Neural progenitor cell (in vitro differentiated cells): ENCODE results near the gene EPHB2. TPM values are rescaled to one million over a fixed set of nuclear protein-coding genes. Genes with fewer than 3 reads are reported as not detected.

Experiments
- DNase-seq: peaks from one replicate; pipeline ENCODE4 v3.0.0-alpha.2; 2016; ENCODE audit warnings: low spot score
- H2AFZ ChIP-seq: fragments of 200-600 bp; sonication (generic); replicated peaks from 2 replicates; pipeline ENCODE4 v1.6.1; 2016; ENCODE audit warnings: antibody characterized with exemption
- H3F3A ChIP-seq: fragments of 200-600 bp; sonication (generic); 2 replicates; pipeline ENCODE4 v1.6.1; 2016; ENCODE audit warnings: antibody characterized with exemption, low read depth
- H3K27ac ChIP-seq: fragments of 200-600 bp; sonication (generic); 2 replicates; pipeline ENCODE4 v1.5.1; 2016; ENCODE audit warnings: mild to moderate bottlenecking
- H3K27me3 ChIP-seq: fragments of 200-600 bp; sonication (generic); 2 replicates; pipeline ENCODE4 v1.6.1; 2016; ENCODE audit warnings: mild to moderate bottlenecking, moderate library complexity
- H3K36me3 ChIP-seq: fragments of 200-600 bp; sonication (generic); 2 replicates; pipeline ENCODE4 v1.5.1; 2016
- H3K4me1 ChIP-seq: fragments of 200-600 bp; sonication (generic); 2 replicates; pipeline ENCODE4 v1.6.1; 2016; ENCODE audit warnings: mixed run types
- H3K4me2 ChIP-seq: fragments of 200-600 bp; sonication (generic); 2 replicates; pipeline ENCODE4 v1.6.1; 2016
- H3K4me3 ChIP-seq: fragments of 200-600 bp; sonication (generic); 2 replicates; pipeline ENCODE4 v1.5.1; 2016
- H3K79me2 ChIP-seq: fragments of 200-600 bp; sonication (generic); 2 replicates; pipeline ENCODE4 v1.6.1; 2016; ENCODE audit warnings: low read depth
- H3K9ac ChIP-seq: fragments of 200-600 bp; sonication (generic); 2 replicates; pipeline ENCODE4 v1.6.1; 2016
- H3K9me3 ChIP-seq: fragments of 200-600 bp; sonication (generic); 2 replicates; pipeline ENCODE4 v1.5.1; 2016; ENCODE audit warnings: low read depth
- H4K20me1 ChIP-seq: fragments of 200-600 bp; sonication (generic); 2 replicates; pipeline ENCODE4 v1.6.1; 2016; ENCODE audit warnings: low read depth
- H3K27ac Mint-ChIP-seq: 3 replicates; pipeline ENCODE4 v1.8.0; 2021; ENCODE audit warnings: mixed read lengths
- H3K27me3 Mint-ChIP-seq: 2 replicates; pipeline ENCODE4 v1.8.0; 2022; ENCODE audit warnings: low read depth, mild to moderate bottlenecking, inconsistent platforms, moderate library complexity, mixed read lengths; ENCODE audit not compliant: insufficient read depth
- H3K36me3 Mint-ChIP-seq: 3 replicates; pipeline ENCODE4 v1.8.0; 2021; ENCODE audit warnings: mixed read lengths
- H3K4me1 Mint-ChIP-seq: 3 replicates; pipeline ENCODE4 v1.8.0; 2021; ENCODE audit warnings: mixed read lengths
- H3K4me3 Mint-ChIP-seq: 3 replicates; pipeline ENCODE4 v1.8.0; 2021; ENCODE audit warnings: mild to moderate bottlenecking, moderate library complexity, mixed read lengths
- H3K9me3 Mint-ChIP-seq: 3 replicates; pipeline ENCODE4 v1.8.0; 2020; ENCODE audit warnings: mixed read lengths
- EZH2 ChIP-seq: fragments of 200-600 bp; sonication (generic); IDR thresholded peaks from 2 replicates; pipeline ENCODE4 v1.6.1; 2017; ENCODE audit warnings: antibody characterized with exemption, mild to moderate bottlenecking, moderate library complexity
- EZH2phosphoT487 ChIP-seq: fragments of 200-600 bp; sonication (generic); IDR thresholded peaks from 2 replicates; pipeline ENCODE4 v1.6.1; 2017; ENCODE audit warnings: antibody characterized with exemption
- total RNA-seq: library from RNA; depleted of rRNA; stranded (reverse); fragments of >200 nt; gene quantifications from 2 replicates; pipeline ENCODE4 v1.2.3, GENCODE V29; 2015; ENCODE audit warnings: low replicate concordance
- TF ChIP-seq, protein P1 (sequence below): fragments of 200-600 bp; sonication (generic); IDR thresholded peaks from 2 replicates; pipeline ENCODE4 v1.5.1; 2017; ENCODE audit warnings: antibody characterized with exemption, mild to moderate bottlenecking

Gene EPHB2
- total RNA-seq, 1 donor from 2014 or later, result 38.3 TPM

DNA sequence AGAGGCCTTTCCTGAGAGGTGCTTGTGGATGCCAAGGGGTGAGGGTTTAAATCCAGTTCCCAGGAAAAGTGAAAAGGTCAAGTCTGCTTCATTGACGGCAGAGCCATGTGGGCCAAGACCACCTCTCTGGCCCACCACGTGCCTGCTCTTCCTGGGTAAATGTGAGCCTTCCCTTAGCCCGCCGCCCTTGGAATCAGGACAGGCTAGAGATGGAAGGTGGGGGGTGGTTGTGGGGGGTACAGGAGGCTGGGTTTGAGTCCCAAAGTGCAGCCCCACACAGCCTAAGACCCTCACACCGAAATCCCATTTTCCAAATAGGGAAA, 104.4 kb downstream of the EPHB2 start:
- peaks cover 14% of the 10 kb centered on the region for H3K4me1 ChIP-seq
- no peak overlapping the region for H3K27ac ChIP-seq
- Mint-ChIP-seq H3K36me3 (no peaks in the 10 kb centered on the region), H3K27ac (no peak overlapping the region), H3K9me3 (no peaks in the 10 kb centered on the region), H3K4me1 (peaks cover 17% of the 10 kb centered on the region), H3K4me3 (no peak overlapping the region), H3K27me3 (peaks cover 8% of the 10 kb centered on the region)
- H3K79me2 ChIP-seq, result peaks cover 4% of the 10 kb centered on the region
- no peak overlapping the region for H3K4me2 ChIP-seq
- H3K9ac ChIP-seq, result no peak overlapping the region
- DNase-seq, result no peak
- H2AFZ ChIP-seq, result no peak overlapping the region
- H3K27me3 ChIP-seq, result no peaks in the 10 kb centered on the region
- H3K9me3 ChIP-seq, result no peaks in the 10 kb centered on the region
- no peaks in the 10 kb centered on the region for H3K36me3 ChIP-seq
- TF ChIP-seq EZH2phosphoT487 (no peak), EZH2 (no peak)
- TF ChIP-seq, protein P1, sequence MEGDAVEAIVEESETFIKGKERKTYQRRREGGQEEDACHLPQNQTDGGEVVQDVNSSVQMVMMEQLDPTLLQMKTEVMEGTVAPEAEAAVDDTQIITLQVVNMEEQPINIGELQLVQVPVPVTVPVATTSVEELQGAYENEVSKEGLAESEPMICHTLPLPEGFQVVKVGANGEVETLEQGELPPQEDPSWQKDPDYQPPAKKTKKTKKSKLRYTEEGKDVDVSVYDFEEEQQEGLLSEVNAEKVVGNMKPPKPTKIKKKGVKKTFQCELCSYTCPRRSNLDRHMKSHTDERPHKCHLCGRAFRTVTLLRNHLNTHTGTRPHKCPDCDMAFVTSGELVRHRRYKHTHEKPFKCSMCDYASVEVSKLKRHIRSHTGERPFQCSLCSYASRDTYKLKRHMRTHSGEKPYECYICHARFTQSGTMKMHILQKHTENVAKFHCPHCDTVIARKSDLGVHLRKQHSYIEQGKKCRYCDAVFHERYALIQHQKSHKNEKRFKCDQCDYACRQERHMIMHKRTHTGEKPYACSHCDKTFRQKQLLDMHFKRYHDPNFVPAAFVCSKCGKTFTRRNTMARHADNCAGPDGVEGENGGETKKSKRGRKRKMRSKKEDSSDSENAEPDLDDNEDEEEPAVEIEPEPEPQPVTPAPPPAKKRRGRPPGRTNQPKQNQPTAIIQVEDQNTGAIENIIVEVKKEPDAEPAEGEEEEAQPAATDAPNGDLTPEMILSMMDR, result no peak
- H3K4me3 ChIP-seq, result no peak overlapping the region
- H3F3A ChIP-seq, result peaks cover 7% of the 10 kb centered on the region
- H4K20me1 ChIP-seq, result peaks cover 3% of the 10 kb centered on the region

DNA sequence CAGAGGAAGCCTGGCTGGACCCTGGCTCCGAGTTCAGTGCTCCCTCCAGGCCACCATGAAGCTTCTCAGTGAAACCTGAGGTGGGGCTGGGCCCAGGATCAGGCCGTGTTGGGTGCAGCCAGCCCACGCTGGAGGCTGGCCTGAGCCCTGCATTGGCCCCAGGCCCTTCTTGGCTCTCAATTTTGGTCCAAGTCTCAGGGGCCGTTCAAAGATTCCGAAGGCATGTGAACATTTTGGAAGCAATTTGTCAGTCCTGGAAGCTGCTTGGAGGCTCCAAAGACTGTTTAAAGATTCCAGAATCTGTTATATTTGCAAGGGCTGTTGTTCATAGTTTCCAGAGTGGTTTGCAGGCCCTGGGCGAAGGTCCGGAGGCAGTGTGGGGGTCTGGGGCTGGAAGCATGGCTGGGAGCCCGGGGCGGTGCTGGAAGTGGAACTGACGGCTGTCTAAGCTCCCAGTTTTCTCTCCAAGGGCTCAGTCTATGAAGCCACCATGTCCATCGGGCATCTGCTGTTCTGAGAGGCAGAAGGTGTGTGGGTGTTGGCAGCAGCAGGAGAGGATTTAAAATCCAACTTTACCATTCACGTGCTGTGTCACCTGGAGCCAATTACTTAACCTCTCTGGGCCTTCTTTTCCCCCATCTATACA, 104.9 kb downstream of the EPHB2 start:
- TF ChIP-seq, protein P1, result no peak
- no peak for TF ChIP-seq EZH2phosphoT487
- no peak for TF ChIP-seq EZH2
- H3K9ac ChIP-seq, result no peak overlapping the region
- H3K9me3 Mint-ChIP-seq, result no peaks in the 10 kb centered on the region
- no peak overlapping the region for H3K4me2 ChIP-seq
- H3K36me3 ChIP-seq, result no peaks in the 10 kb centered on the region
- no peak for DNase-seq
- peaks cover 17% of the 10 kb centered on the region for H3K4me1 Mint-ChIP-seq
- H3K27me3 ChIP-seq, result no peaks in the 10 kb centered on the region
- peaks cover 6% of the 10 kb centered on the region for H3K27me3 Mint-ChIP-seq
- peaks cover 14% of the 10 kb centered on the region for H3K4me1 ChIP-seq
- H3F3A ChIP-seq, result peaks cover 7% of the 10 kb centered on the region
- H3K36me3 Mint-ChIP-seq, result no peaks in the 10 kb centered on the region
- H3K27ac Mint-ChIP-seq, result peak overlapping the region; percentile 76
- peaks cover 3% of the 10 kb centered on the region for H4K20me1 ChIP-seq
- no peak overlapping the region for H3K4me3 ChIP-seq
- H3K27ac ChIP-seq, result no peak overlapping the region
- H3K9me3 ChIP-seq, result no peaks in the 10 kb centered on the region
- no peak overlapping the region for H3K4me3 Mint-ChIP-seq
- no peak overlapping the region for H2AFZ ChIP-seq
- H3K79me2 ChIP-seq, result peaks cover 4% of the 10 kb centered on the region

DNA sequence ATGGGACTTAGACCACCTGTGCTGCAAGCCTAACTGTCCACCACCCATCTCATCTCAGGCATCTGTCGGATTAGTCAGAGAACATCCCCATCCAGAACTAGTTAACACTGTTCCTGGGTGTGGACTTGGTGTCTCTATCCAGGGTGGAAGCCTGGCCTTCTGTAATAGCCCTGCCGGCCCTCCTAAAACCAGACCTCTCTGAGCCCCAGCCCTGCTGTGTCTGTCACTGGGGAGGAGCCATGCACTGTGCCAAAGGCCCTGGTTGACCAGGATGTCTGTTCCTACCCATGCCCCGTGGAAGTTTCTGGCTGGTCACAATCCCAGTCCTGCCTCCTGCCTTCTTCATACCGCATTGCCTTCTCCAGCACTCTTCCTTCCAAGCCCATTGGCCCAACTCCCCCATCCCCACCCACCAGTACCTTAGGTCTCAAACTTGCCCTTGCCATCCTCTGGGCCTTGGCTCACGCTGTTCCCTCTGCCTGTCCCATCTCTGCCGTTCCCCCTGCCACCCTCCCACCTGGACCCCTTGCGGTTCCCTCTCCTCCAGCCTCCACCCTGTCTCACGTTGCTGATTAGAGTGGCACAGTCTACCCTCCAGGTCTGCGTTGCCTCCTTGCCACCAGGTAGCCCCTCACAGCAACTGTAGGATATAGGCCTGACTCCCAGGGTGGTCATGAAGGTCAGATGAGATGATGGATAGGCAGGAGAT, 105.6 kb downstream of the EPHB2 start:
- Mint-ChIP-seq H3K4me3 (no peak overlapping the region), H3K4me1 (peaks cover 17% of the 10 kb centered on the region), H3K27me3 (peaks cover 6% of the 10 kb centered on the region), H3K9me3 (no peaks in the 10 kb centered on the region), H3K27ac (peak overlapping the region; percentile 42), H3K36me3 (no peaks in the 10 kb centered on the region)
- no peak overlapping the region for H2AFZ ChIP-seq
- H3K36me3 ChIP-seq, result no peaks in the 10 kb centered on the region
- peaks cover 14% of the 10 kb centered on the region for H3K4me1 ChIP-seq
- H3K9me3 ChIP-seq, result no peaks in the 10 kb centered on the region
- peaks cover 4% of the 10 kb centered on the region for H3F3A ChIP-seq
- no peaks in the 10 kb centered on the region for H3K27me3 ChIP-seq
- no peak for TF ChIP-seq EZH2phosphoT487
- TF ChIP-seq EZH2, result no peak
- TF ChIP-seq, protein P1, result no peak
- H3K4me2 ChIP-seq, result no peak overlapping the region
- H3K27ac ChIP-seq, result no peak overlapping the region
- H3K9ac ChIP-seq, result no peak overlapping the region
- H4K20me1 ChIP-seq, result peaks cover 3% of the 10 kb centered on the region
- no peak for DNase-seq
- H3K79me2 ChIP-seq, result peaks cover 4% of the 10 kb centered on the region
- no peak overlapping the region for H3K4me3 ChIP-seq
